Fibroblast of lung (primary cell): ENCODE data around the gene JMJD6. TPM values are rescaled to one million over a fixed set of nuclear protein-coding genes. Genes with fewer than 3 reads are reported as not detected.

Source experiments
- DNase-seq, 2 donors: peaks; one replicate each; pipeline versions ENCODE4 v3.0.0 to v3.0.0-alpha.2; 2010; ENCODE audit warnings: low read depth in 2 of 2
- H2AFZ ChIP-seq: 2 replicates; pipeline ENCODE4 v1.5.1; 2012; ENCODE audit warnings: low read length, control low read depth, inconsistent platforms
- H3K27ac ChIP-seq: 2 replicates; pipeline ENCODE4 v1.5.1; 2011; ENCODE audit warnings: low read length, control low read depth; ENCODE audit not compliant: insufficient read depth
- H3K27me3 ChIP-seq: 2 replicates; pipeline ENCODE4 v1.5.1; 2011; ENCODE audit warnings: mild to moderate bottlenecking, low read length; ENCODE audit not compliant: control insufficient read depth, insufficient read depth
- H3K36me3 ChIP-seq: 2 replicates; pipeline ENCODE4 v1.5.1; 2011; ENCODE audit warnings: low read length; ENCODE audit not compliant: control insufficient read depth, insufficient read depth
- H3K4me1 ChIP-seq: 2 replicates; pipeline ENCODE4 v1.5.1; 2011; ENCODE audit warnings: low read length; ENCODE audit not compliant: control insufficient read depth, insufficient read depth; ENCODE audit errors: extremely low read depth
- H3K4me2 ChIP-seq: 2 replicates; pipeline ENCODE4 v1.5.1; 2011; ENCODE audit warnings: low read length, control low read depth; ENCODE audit not compliant: insufficient read depth; ENCODE audit errors: extremely low read depth
- H3K4me3 ChIP-seq, 4 experiments: fragments of 200-600 bp in 1 of 4; sonication (generic) in 1 of 4; replicated peaks in 1 of 4; 2 replicates each; pipeline ENCODE4 v1.5.1; 2011 to 2016; ENCODE audit warnings: low read length in 4 of 4, low read depth in 3 of 4, mild to moderate bottlenecking in 3 of 4, control low read depth in 2 of 4, inconsistent platforms in 1 of 4, mixed read lengths in 1 of 4; ENCODE audit not compliant: insufficient read depth in 1 of 4; ENCODE audit errors: control extremely low read depth in 1 of 4
- H3K79me2 ChIP-seq: 2 replicates; pipeline ENCODE4 v1.5.1; 2012; ENCODE audit warnings: mild to moderate bottlenecking, low read length, inconsistent platforms; ENCODE audit not compliant: control insufficient read depth, insufficient read depth
- H3K9ac ChIP-seq: 2 replicates; pipeline ENCODE4 v1.5.1; 2011; ENCODE audit warnings: mild to moderate bottlenecking, low read length, control low read depth; ENCODE audit not compliant: insufficient read depth
- H3K9me3 ChIP-seq: 2 replicates; pipeline ENCODE4 v1.5.1; 2012; ENCODE audit warnings: low read depth, low read length; ENCODE audit not compliant: control insufficient read depth, insufficient read depth
- H4K20me1 ChIP-seq: 2 replicates; pipeline ENCODE4 v1.5.1; 2011; ENCODE audit warnings: low read length; ENCODE audit not compliant: control insufficient read depth, insufficient read depth; ENCODE audit errors: extremely low read depth
- EZH2 ChIP-seq: IDR thresholded peaks from 2 replicates; pipeline ENCODE4 v1.5.1; 2012; ENCODE audit warnings: low read length, control low read depth, mild to moderate bottlenecking; ENCODE audit errors: missing control alignments
- polyA plus RNA-seq, 2 donors: library from polyadenylated mRNA; depleted of rRNA in 1 of 2; stranded (reverse) in 1 of 2; unstranded in 1 of 2; fragments of >200 nt; gene quantifications; 2 replicates each; pipeline ENCODE4 v1.2.1, GENCODE V29; 2011 to 2012; ENCODE audit warnings: missing spikeins in 1 of 2
- total RNA-seq: library from RNA; depleted of rRNA; stranded (reverse); fragments of >200 nt; gene quantifications from 2 replicates; pipeline ENCODE4 v1.2.1, GENCODE V29; 2014
- TF ChIP-seq, protein P1 (sequence below), 2 donors: IDR thresholded peaks in 1 of 2; conservative IDR thresholded peaks in 1 of 2; 1 replicate in 1 of 2; 2 replicates in 1 of 2; pipeline ENCODE4 v1.5.1; 2011 to 2012; ENCODE audit warnings: low read length in 2 of 2, control low read depth in 1 of 2, inconsistent platforms in 1 of 2, low read depth in 1 of 2, mild to moderate bottlenecking in 1 of 2

JMJD6 gene
- total and polyA plus RNA-seq, 2 donors (not counting 1 experiment from before 2014, with no cell fraction given), result 16.2 to 17.7 TPM

- Histone ChIP-seq H3K4me2 (no peak overlapping the region), H3K27ac (no peak overlapping the region), H3K9ac (no peak overlapping the region), H2AFZ (no peak overlapping the region), H3K4me3 (no peak overlapping the region), H3K9me3 (no peaks in the 10 kb centered on the region), H3K4me1 (peaks cover 27% of the 10 kb centered on the region), H4K20me1 (no peaks in the 10 kb centered on the region), H3K27me3 (no peaks in the 10 kb centered on the region), H3K36me3 (no peaks in the 10 kb centered on the region), H3K79me2 (peaks cover 85% of the 10 kb centered on the region)
- no peak for TF ChIP-seq EZH2
- TF ChIP-seq, protein P1, sequence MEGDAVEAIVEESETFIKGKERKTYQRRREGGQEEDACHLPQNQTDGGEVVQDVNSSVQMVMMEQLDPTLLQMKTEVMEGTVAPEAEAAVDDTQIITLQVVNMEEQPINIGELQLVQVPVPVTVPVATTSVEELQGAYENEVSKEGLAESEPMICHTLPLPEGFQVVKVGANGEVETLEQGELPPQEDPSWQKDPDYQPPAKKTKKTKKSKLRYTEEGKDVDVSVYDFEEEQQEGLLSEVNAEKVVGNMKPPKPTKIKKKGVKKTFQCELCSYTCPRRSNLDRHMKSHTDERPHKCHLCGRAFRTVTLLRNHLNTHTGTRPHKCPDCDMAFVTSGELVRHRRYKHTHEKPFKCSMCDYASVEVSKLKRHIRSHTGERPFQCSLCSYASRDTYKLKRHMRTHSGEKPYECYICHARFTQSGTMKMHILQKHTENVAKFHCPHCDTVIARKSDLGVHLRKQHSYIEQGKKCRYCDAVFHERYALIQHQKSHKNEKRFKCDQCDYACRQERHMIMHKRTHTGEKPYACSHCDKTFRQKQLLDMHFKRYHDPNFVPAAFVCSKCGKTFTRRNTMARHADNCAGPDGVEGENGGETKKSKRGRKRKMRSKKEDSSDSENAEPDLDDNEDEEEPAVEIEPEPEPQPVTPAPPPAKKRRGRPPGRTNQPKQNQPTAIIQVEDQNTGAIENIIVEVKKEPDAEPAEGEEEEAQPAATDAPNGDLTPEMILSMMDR (conservative IDR thresholded peaks at IDR 0.05 in 1 of 2, IDR thresholded peaks at IDR 0.05 in 1 of 2; ENCODE audit: low read depth in 1 of 2, low read length in 2 of 2), result no peak
- no peak for DNase-seq
These were observed 23.3 kb downstream of the JMJD6 start for GRCh38 chr17:76702941-76703637.

GRCh38 chr17:76702076-76702475 lies 24.3 kb downstream of the JMJD6 start:
- Histone ChIP-seq H3K4me1 (peaks cover 29% of the 10 kb centered on the region), H3K4me2 (peak overlapping the region; percentile 94), H3K4me3 (no peak overlapping the region), H2AFZ (no peak overlapping the region), H3K9me3 (no peaks in the 10 kb centered on the region), H3K27me3 (no peaks in the 10 kb centered on the region), H3K36me3 (no peaks in the 10 kb centered on the region), H3K9ac (no peak overlapping the region), H3K79me2 (peaks cover 84% of the 10 kb centered on the region), H3K27ac (no peak overlapping the region), H4K20me1 (no peaks in the 10 kb centered on the region)
- no peak for DNase-seq
- TF ChIP-seq, protein P1 (conservative IDR thresholded peaks at IDR 0.05 in 1 of 2, IDR thresholded peaks at IDR 0.05 in 1 of 2; ENCODE audit: low read depth in 1 of 2, low read length in 2 of 2), result no peak
- no peak for TF ChIP-seq EZH2

DNA sequence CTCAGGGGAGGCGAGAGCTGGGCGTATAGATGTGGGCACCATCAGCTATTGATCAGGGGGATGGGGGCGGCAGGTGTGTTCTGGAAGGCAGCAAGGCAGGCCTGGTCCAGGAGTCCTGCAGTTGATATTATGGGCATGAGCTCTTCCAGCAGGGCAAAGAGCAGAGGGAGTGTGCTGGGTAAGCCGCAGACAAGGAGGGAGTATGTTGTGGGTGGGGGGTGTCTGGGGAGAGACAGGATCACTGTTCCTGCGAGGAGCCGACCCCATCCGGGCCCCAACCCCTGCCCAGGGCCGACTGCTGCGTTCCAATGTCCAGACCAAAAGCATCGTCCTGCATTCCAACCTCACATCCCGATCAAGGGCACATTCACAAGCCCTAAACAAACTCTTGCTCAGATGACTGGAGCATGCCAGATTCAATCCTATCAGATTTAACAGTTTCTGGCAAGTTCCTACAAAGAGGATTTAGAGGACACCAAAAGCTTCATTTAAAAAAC lies 24.9 kb downstream of the JMJD6 start:
- H3K36me3 ChIP-seq, result no peaks in the 10 kb centered on the region
- H3K4me1 ChIP-seq, result peaks cover 29% of the 10 kb centered on the region
- no peak overlapping the region for H2AFZ ChIP-seq
- peak overlapping the region; percentile 61 for H3K9ac ChIP-seq
- peak overlapping the region; percentile 94 for H3K4me2 ChIP-seq
- peak overlapping the region; percentile 83 for H3K27ac ChIP-seq
- H3K79me2 ChIP-seq, result peaks cover 84% of the 10 kb centered on the region
- DNase-seq, result no peak
- H3K9me3 ChIP-seq, result no peaks in the 10 kb centered on the region
- no peak overlapping the region for H3K4me3 ChIP-seq
- no peaks in the 10 kb centered on the region for H4K20me1 ChIP-seq
- H3K27me3 ChIP-seq, result no peaks in the 10 kb centered on the region
- TF ChIP-seq, protein P1 (conservative IDR thresholded peaks at IDR 0.05 in 1 of 2, IDR thresholded peaks at IDR 0.05 in 1 of 2; ENCODE audit: low read depth in 1 of 2, low read length in 2 of 2), result no peak
- no peak for TF ChIP-seq EZH2
